Measurements from ENCODE around the gene OR3A2. TPM values are rescaled to one million over a fixed set of nuclear protein-coding genes. Genes with fewer than 3 reads are reported as not detected.
"Not testable (repeated sequence)": the region's sequence is repeated elsewhere in the genome, so short reads cannot be mapped to it uniquely, and the experiment has no call there.

OR3A2 gene
- total RNA-seq: not detected
- long read RNA-seq: 0 reads

- no peak for ATAC-seq
- intact Hi-C loops (cut with DNase I, micrococcal nuclease): no loop called here
- DNase-seq: no peak
These were observed at the start of gene OR3A2 for GRCh38 chr17:3385869-3386816. Gene OR3A2 (minus strand): TSS chr17:3386308.

DNA sequence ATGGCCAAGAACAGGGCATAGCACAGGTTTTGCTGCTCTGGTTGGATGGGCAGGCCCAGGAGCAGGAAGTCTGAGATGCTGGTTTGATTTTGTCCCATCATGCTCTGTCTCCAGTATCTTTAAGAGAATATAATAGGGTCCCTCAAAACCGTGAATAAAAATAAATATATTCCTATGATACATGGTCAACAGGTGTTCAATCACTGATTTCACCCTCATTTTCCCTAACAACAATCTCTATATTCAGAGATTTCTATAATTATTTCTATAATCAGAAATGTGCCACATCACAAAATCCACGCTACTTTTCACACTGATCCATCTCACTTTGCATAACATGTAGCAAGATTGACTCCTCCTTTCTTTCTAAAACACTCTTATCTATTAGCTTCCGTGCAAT lies 47.6 kb upstream of the OR3A2 start, which contains the start of gene OR1E2:
Gene OR1E2 (minus strand): TSS at position 101 of the 400 bp plus-strand sequence. CDS start 0 bp downstream, at position 101.
- intact Hi-C loops (cut with DNase I, micrococcal nuclease): no loop called here
- DNase-seq (no peak), ATAC-seq (no peak)

GRCh38 chr17:3433215-3433614 lies 47.1 kb upstream of the OR3A2 start:
- ATAC-seq; intact Hi-C loops (cut with DNase I, micrococcal nuclease): not testable (repeated sequence)
- peak in 1 of 2 donors; percentile 6 for DNase-seq

DNA sequence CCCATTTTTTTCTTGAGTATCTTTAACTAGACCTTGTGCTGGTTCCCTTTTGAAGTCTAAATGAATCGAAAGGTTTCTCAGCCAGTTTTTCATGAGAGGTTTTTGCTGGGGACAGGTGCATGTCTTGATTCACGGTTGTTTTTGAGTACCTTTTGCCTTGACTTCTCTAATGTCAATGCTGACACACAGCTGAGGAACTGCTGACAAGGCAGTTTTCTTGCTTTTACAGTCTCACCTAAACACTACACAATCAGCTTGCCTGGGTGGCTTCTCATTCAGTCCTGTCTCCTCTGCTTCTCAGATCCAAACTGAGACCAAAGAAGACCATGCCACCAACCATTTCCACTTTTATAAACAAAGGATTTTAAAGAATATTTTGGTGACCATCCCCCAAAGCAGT lies 32.1 kb upstream of the OR3A2 start:
- no peak for DNase-seq
- ATAC-seq: no peak
- intact Hi-C loops (cut with DNase I, micrococcal nuclease): no loop called here

- ATAC-seq: no peak
- intact Hi-C loops (cut with DNase I, micrococcal nuclease): no loop called here
- no peak for DNase-seq
These were observed 29.5 kb upstream of the OR3A2 start for GRCh38 chr17:3415610-3416009.

DNA sequence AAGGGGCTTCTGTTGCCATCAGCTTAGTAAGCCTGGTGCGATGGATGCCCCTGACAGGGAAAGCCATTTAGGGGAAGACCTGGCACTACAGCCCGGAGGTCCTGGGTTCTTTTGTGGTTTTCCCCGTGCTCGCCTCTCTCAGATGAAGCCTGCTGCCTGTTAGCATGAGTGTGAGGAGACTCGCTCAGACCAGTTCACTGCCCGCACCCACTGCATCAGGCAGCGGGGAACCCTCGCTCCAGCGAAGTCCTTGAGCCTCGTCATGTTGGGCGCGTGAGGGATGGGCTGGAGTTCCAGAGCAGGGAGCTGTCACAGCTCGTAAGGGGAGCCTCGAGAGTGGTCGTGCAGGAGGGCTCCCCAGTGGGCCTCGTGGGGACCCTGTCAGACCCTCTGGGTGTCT lies 26.1 kb upstream of the OR3A2 start:
- DNase-seq; ATAC-seq; intact Hi-C loops (cut with DNase I, micrococcal nuclease): not testable (repeated sequence)

DNA sequence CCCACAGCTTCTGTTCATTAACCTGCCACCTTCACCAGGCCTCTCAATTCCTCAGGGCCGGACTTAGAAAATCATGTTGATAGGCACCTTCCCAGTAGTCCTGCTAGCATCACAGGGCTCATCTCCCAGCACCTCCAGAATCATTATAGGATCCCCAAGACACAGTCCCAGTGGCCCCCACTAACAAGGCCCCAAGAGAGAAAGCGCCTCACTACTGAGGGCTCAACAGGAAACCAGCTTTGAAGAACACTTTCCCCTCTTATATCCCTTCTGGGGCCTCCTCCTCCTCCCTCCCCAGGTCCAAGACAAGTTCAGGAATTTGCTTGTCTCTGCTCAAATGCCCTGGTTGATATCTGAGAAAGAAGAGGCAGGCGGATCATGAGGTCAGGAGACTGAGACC lies 25.0 kb upstream of the OR3A2 start, which contains the start of gene OR3A3:
Gene OR3A3 (plus strand): TSS at position 301 of the 400 bp plus-strand sequence.
- intact Hi-C loops (cut with DNase I, micrococcal nuclease): no loop called here
- ATAC-seq (no peak), DNase-seq (no peak)

DNA sequence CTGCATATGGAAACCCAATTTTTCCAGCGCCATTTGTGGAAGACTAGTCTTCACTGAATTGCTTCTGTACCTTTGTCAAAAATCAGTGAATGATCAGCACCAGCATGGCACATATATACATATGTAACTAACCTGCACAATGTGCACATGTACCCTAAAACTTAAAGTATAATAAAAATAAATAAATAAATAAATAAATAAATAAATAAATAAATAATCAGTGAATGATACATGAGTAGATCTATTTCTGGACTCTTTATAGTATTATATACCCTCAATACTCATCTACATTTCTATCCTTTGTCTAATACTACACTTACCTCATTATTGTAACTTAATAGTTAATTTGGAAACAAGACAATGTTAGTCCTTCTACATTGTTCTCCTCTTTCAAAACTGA lies 17.7 kb upstream of the OR3A2 start:
- intact Hi-C loops (cut with DNase I, micrococcal nuclease); ATAC-seq; DNase-seq: not testable (repeated sequence)

GRCh38 chr17:3401786-3402185 lies 15.7 kb upstream of the OR3A2 start:
- ATAC-seq: no peak
- intact Hi-C loops (cut with DNase I, micrococcal nuclease): no loop called here
- DNase-seq: no peak

GRCh38 chr17:3400055-3400454 lies 13.9 kb upstream of the OR3A2 start:
- ATAC-seq: no peak
- DNase-seq: no peak
- intact Hi-C loops (cut with DNase I, micrococcal nuclease): no loop called here

DNA sequence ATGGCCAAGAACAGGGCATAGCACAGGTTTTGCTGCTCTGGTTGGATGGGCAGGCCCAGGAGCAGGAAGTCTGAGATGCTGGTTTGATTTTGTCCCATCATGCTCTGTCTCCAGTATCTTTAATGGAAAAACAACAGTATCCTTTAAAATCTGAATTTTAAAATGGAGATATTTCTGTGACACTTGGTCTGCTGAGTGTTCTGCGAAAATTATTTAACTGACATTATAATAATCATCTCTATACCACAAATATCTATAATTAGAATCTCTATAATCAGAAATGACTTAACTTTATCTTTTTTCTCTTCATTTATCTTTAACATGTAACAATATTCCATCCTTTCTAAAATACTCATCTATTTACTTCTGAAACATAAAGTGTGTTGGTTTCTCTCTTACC lies 12.2 kb upstream of the OR3A2 start, which contains the start of gene OR1E1:
Gene OR1E1 (minus strand): TSS at position 101 of the 400 bp plus-strand sequence. CDS start 0 bp downstream, at position 101.
- no peak for ATAC-seq
- intact Hi-C loops (cut with DNase I, micrococcal nuclease): no loop called here
- DNase-seq: no peak

GRCh38 chr17:3397801-3398200 lies 11.7 kb upstream of the OR3A2 start:
- DNase-seq; ATAC-seq; intact Hi-C loops (cut with DNase I, micrococcal nuclease): not testable (repeated sequence)

GRCh38 chr17:3389791-3390190 lies 3.7 kb upstream of the OR3A2 start:
- DNase-seq: no peak
- no peak for ATAC-seq
- intact Hi-C loops (cut with DNase I, micrococcal nuclease): no loop called here

- intact Hi-C loops (cut with DNase I, micrococcal nuclease): no loop called here
- no peak for ATAC-seq
- no peak for DNase-seq
These were observed 4.2 kb downstream of the OR3A2 start for GRCh38 chr17:3381957-3382356.

GRCh38 chr17:3378321-3378720 lies 7.8 kb downstream of the OR3A2 start:
- DNase-seq: no peak
- intact Hi-C loops (cut with DNase I, micrococcal nuclease): no loop called here
- ATAC-seq: no peak

- intact Hi-C loops (cut with DNase I, micrococcal nuclease): not testable (repeated sequence)
These were observed 14.9 kb downstream of the OR3A2 start for GRCh38 chr17:3371167-3371566.

DNA sequence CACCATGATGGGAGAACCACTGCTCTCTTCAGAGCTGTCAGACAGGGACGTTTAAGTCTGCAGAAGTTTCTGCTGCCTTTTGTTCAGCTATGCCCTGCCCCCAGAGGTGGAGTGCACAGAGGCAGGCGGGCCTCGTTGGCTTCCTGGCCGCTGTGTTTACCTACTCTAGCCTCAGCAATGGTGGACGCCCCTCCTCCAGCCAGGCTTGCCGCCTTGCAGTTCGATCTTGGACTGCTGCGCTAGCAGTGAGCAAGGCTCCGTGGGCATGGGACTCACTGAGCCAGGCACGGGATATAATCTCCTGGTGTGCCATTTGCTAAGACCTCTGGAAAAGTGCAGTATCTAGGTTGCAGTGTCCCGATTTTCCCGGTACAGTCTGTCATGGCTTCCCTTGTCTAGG lies 43.3 kb downstream of the OR3A2 start:
- ATAC-seq; DNase-seq; intact Hi-C loops (cut with DNase I, micrococcal nuclease): not testable (repeated sequence)

More at GRCh38 chr17:3371167-3371566, 14.9 kb downstream of the OR3A2 start:
- DNase-seq, ATAC-seq: not testable (repeated sequence)

DNA sequence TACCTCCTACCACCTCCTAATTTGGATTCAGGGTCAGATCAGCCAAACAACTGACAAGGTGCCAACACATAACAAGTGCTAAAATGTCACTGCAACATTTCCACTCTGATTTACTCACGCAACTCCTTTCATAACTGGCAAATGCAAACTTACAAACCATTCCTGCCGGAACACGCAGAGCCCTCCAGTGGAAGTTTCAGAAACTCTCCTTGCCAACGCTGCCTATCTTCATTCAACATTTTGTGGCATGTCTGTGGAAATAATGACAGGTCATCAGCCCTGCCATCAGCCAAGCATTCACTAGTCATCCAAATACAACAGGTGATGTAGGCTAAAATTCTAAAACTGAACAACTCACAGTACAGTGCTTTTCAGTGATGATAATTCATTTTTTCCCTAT lies 50.2 kb downstream of the OR3A2 start:
- DNase-seq (no peak), ATAC-seq (no peak)
- intact Hi-C loops (cut with DNase I, micrococcal nuclease): no loop called here

DNA sequence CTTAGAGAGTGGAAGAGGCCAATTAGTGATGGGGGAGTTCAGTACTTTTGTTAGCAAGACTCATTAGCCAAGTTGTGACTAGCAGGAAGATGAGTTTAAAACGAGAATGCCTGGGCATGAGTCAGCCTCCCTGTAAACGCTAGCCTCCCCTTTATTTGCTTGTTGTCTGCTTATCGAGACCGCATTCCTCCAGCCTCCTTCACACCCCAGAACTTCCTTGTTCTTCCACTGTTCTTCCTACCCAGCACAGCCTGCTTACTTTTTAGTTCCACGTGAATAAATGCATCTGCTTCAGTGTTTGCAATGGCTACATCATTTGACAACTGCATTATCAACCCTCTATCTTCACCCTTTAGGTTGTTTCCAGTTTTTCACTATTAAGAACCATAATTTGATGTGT lies 67.8 kb downstream of the OR3A2 start:
- no peak for DNase-seq
- ATAC-seq: no peak
- intact Hi-C loops (cut with DNase I, micrococcal nuclease): no loop called here

DNA sequence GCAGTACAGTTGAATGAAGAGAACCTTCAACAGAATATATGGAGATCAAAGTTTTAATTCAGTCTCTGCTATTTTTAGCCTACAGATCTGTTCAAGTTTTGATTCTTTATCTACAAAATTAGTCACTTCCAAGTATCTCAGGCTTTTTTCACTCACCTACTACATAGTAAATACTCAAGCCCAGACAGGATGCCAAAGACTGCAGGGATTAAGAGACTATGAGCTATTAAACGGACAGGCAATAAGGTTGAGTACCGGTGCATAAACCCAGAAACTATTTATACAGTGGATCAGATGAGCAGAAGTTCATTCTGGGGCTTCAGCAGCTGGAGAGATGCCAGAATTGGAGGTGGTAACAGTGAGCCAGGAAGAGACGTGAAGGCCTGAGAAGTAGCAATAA lies 69.3 kb downstream of the OR3A2 start:
- intact Hi-C loops (cut with DNase I, micrococcal nuclease): no loop called here
- no peak for DNase-seq
- ATAC-seq: no peak
